NAMALWA (cell line): ENCODE measurements around the gene TRDMT1.
"Not testable (repeated sequence)": the region's sequence is repeated elsewhere in the genome, so short reads cannot be mapped to it uniquely, and the experiment has no call there.

ENCODE experiments used
- DNase-seq: peaks from one replicate; pipeline ENCODE4 v3.0.0-alpha.2; 2015; ENCODE audit warnings: low spot score

The TRDMT1 gene

GRCh38 chr10:17129741-17130140, 71.7 kb downstream of the TRDMT1 start, which contains the start of gene CUBN:
TSS of gene CUBN (minus strand) at chr10:17129811. CDS start at chr10:17129765, 46 bp downstream.
- DNase-seq, result no peak

- DNase-seq, result no peak
Observed at GRCh38 chr10:17128261-17128660, 73.2 kb downstream of the TRDMT1 start.

- no peak for DNase-seq
Observed at GRCh38 chr10:17126327-17126726, 75.1 kb downstream of the TRDMT1 start.

- DNase-seq, result no peak
Observed at GRCh38 chr10:17125206-17125893, 76.1 kb downstream of the TRDMT1 start.

GRCh38 chr10:17123961-17124360, 77.5 kb downstream of the TRDMT1 start:
- no peak for DNase-seq

- no peak for DNase-seq
Observed at GRCh38 chr10:17122726-17123661, 78.5 kb downstream of the TRDMT1 start.

- DNase-seq, result no peak
Observed at GRCh38 chr10:17122052-17122451, 79.4 kb downstream of the TRDMT1 start.

- no peak for DNase-seq
Observed at GRCh38 chr10:17120694-17121093, 80.8 kb downstream of the TRDMT1 start.

GRCh38 chr10:17119845-17120244, 81.6 kb downstream of the TRDMT1 start:
- no peak for DNase-seq

GRCh38 chr10:17116193-17116592, 85.3 kb downstream of the TRDMT1 start:
- no peak for DNase-seq

- no peak for DNase-seq
Observed at GRCh38 chr10:17115683-17116082, 85.8 kb downstream of the TRDMT1 start.

- DNase-seq, result not testable (repeated sequence)
Observed at GRCh38 chr10:17114878-17115444, 86.5 kb downstream of the TRDMT1 start.

GRCh38 chr10:17113889-17114540, 87.5 kb downstream of the TRDMT1 start:
- no peak for DNase-seq

- DNase-seq, result no peak
Observed at GRCh38 chr10:17113346-17113745, 88.1 kb downstream of the TRDMT1 start.

GRCh38 chr10:17112566-17112965, 88.9 kb downstream of the TRDMT1 start:
- no peak for DNase-seq

- no peak for DNase-seq
Observed at GRCh38 chr10:17109475-17110207, 91.8 kb downstream of the TRDMT1 start.

- no peak for DNase-seq
Observed at GRCh38 chr10:17109046-17109445, 92.4 kb downstream of the TRDMT1 start.

GRCh38 chr10:17106991-17107390, 94.5 kb downstream of the TRDMT1 start:
- DNase-seq, result no peak

GRCh38 chr10:17101910-17102266, 99.6 kb downstream of the TRDMT1 start:
- no peak for DNase-seq

- no peak for DNase-seq
Observed at GRCh38 chr10:17101257-17101909, 100.1 kb downstream of the TRDMT1 start.

- no peak for DNase-seq
Observed at GRCh38 chr10:17100586-17100985, 100.9 kb downstream of the TRDMT1 start.
